Measurements from ENCODE around the gene KCNS1. TPM values are rescaled to one million over a fixed set of nuclear protein-coding genes. Genes with fewer than 3 reads are reported as not detected.

Gene KCNS1
- total RNA-seq, 1 experiment from 2014 or later = 1.2 TPM

DNA sequence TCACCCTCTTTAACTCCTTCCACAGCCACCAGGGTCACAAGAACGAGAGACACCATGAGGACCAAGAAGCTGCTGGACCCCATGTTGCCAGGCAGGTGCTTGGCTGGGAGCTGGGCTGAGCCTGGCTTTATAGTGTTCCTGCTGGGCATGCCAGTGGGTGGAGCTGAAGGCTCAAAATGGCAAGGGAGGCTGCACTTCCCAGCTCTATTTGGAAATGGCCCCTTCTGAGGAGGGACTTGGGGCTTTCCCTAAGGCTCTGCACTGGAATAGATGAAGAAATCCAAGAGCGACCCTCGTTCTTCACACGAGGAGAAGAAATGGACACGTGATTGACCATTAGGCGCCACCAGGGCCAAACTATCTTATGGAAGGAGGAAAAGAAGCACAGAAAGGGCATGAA is 23.4 kb upstream of the KCNS1 start, which contains the start of gene WFDC12:
WFDC12 (minus strand) TSS at position 101 of the 400 bp plus-strand sequence; CDS start at position 83, 18 bp downstream.
- H3K4me3 Mint-ChIP-seq = no peak within 1 kb of the TSS
- CTCF ChIA-PET = interaction anchor here (0.9 to 1.9 kb wide), 3 partner anchors 14 to 105 kb away, joined by 3 to 6 read pairs (median 6); no protein-coding TSS in a partner anchor
- H3K27ac Mint-ChIP-seq = no peak within 1 kb of the TSS
- TF ChIP-seq TEAD4 (CRISPR knock-in tag; IDR thresholded peaks at IDR 0.05) (no peak), ZNF423 (CRISPR knock-in tag; IDR thresholded peaks at IDR 0.05) (no peak)
- no peaks in the 10 kb centered on the region for H3K36me3 Mint-ChIP-seq
- POLR2A ChIA-PET = interaction anchor here (0.6 kb wide), 1 partner anchor 498 kb away, joined by 3 read pairs; no protein-coding TSS in a partner anchor
- H3K27me3 Mint-ChIP-seq (ENCODE audit: low read depth) = peaks cover 37% of the 10 kb centered on the region
- no peak for DNase-seq (ENCODE audit: low spot score)
- no peak for ATAC-seq
- no peaks in the 10 kb centered on the region for H3K4me1 Mint-ChIP-seq
- peaks cover 7% of the 10 kb centered on the region; the same call in 1 of the 2 replicates for H3K9me3 Mint-ChIP-seq

GRCh38 chr20:45121388-45121787 is 20.5 kb upstream of the KCNS1 start:
- peaks cover 27% of the 10 kb centered on the region for H3K27me3 Mint-ChIP-seq (ENCODE audit: low read depth)
- peaks cover 7% of the 10 kb centered on the region; the same call in 1 of the 2 replicates for H3K9me3 Mint-ChIP-seq
- ATAC-seq (no peak), DNase-seq (ENCODE audit: low spot score) (no peak)
- ChIA-PET CTCF (interaction anchor here (0.7 to 2.5 kb wide), 4 partner anchors 10 to 187 kb away, joined by 3 to 13 read pairs (median 4); partner anchors contain the start of gene MATN4), POLR2A (no interaction called here)
- no peak overlapping the region for H3K27ac Mint-ChIP-seq
- TF ChIP-seq CREM (CRISPR knock-in tag; IDR thresholded peaks at IDR 0.05) = no peak
- TF ChIP-seq ETV6 (CRISPR knock-in tag; IDR thresholded peaks at IDR 0.05) = no peak
- no peak for TF ChIP-seq GRHL2 (CRISPR knock-in tag; IDR thresholded peaks at IDR 0.05; ENCODE audit: insufficient replicate concordance, severe bottlenecking)
- no peak for TF ChIP-seq ATF3 (CRISPR knock-in tag; conservative IDR thresholded peaks at IDR 0.05)
- no peak for TF ChIP-seq FOXP1 (CRISPR knock-in tag; IDR thresholded peaks at IDR 0.05; ENCODE audit: borderline replicate concordance)
- TF ChIP-seq ZNF219 (CRISPR knock-in tag; IDR thresholded peaks at IDR 0.05; ENCODE audit: borderline replicate concordance) = no peak
- no peak for TF ChIP-seq ZBTB21 (CRISPR knock-in tag; IDR thresholded peaks at IDR 0.05; ENCODE audit: borderline replicate concordance)
- TF ChIP-seq GABPB1 (CRISPR knock-in tag; IDR thresholded peaks at IDR 0.05) = no peak
- TF ChIP-seq PRRX2 (CRISPR knock-in tag; IDR thresholded peaks at IDR 0.05) = no peak
- H3K4me3 Mint-ChIP-seq = no peak overlapping the region
- H3K36me3 Mint-ChIP-seq = no peaks in the 10 kb centered on the region
- H3K4me1 Mint-ChIP-seq = no peaks in the 10 kb centered on the region

DNA sequence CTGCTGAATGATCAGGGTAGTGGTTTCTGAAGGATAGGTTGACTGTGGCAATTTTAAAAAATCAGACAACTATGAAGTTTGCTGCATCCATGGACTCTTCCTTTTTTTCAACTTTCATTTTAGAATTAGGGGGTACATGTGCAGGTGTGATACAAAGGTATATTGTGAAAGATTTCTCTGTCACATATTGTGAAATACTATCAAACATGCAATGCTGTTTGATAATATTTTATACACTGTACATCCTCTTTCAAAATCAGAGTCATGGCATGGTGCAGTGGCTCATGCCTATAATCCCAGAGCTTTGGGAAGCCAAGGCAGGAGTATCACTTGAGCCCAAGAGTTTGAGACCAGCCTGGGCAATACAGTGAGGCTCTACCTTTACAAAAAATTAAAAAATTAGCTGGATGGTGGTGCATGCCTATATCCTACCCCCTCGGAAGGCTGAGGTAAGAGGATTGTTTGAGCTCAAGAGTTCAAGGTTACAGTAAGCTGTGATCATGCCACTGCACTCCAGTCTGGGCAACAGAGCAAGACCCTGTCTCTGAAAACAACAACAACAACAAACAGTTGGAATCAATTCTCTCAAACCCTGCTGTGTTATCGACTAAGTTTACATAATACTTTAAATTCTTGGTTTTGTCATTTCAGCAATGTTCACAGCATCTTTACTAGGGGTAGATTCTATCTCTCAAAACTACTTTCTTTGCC is 18.8 kb upstream of the KCNS1 start:
- H3K9me3 Mint-ChIP-seq = peaks cover 7% of the 10 kb centered on the region; the same call in 1 of the 2 replicates
- no peak overlapping the region for H3K27ac Mint-ChIP-seq
- ChIA-PET POLR2A (no interaction called here), CTCF (interaction anchor here (2.5 kb wide), 1 partner anchor 8 kb away, joined by 13 read pairs; no protein-coding TSS in a partner anchor)
- no peak overlapping the region for H3K4me3 Mint-ChIP-seq
- DNase-seq (ENCODE audit: low spot score) (no peak), ATAC-seq (no peak)
- peaks cover 5% of the 10 kb centered on the region; the same call in 1 of the 2 replicates for H3K4me1 Mint-ChIP-seq
- H3K27me3 Mint-ChIP-seq (ENCODE audit: low read depth) = peaks cover 28% of the 10 kb centered on the region
- no peaks in the 10 kb centered on the region for H3K36me3 Mint-ChIP-seq
- no peak for TF ChIP-seq CBFB (CRISPR knock-in tag; IDR thresholded peaks at IDR 0.05; ENCODE audit: low read depth)
- TF ChIP-seq ARID4B (CRISPR knock-in tag; IDR thresholded peaks at IDR 0.05; ENCODE audit: borderline replicate concordance) = no peak
- TF ChIP-seq, protein P1, sequence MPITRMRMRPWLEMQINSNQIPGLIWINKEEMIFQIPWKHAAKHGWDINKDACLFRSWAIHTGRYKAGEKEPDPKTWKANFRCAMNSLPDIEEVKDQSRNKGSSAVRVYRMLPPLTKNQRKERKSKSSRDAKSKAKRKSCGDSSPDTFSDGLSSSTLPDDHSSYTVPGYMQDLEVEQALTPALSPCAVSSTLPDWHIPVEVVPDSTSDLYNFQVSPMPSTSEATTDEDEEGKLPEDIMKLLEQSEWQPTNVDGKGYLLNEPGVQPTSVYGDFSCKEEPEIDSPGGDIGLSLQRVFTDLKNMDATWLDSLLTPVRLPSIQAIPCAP (CRISPR knock-in tag; IDR thresholded peaks at IDR 0.05) = no peak
- no peak for TF ChIP-seq GTF2I (CRISPR knock-in tag; conservative IDR thresholded peaks at IDR 0.05)
- no peak for TF ChIP-seq GABPB1 (CRISPR knock-in tag; IDR thresholded peaks at IDR 0.05)
- no peak for TF ChIP-seq KAT7 (CRISPR knock-in tag; IDR thresholded peaks at IDR 0.05; ENCODE audit: borderline replicate concordance)
- no peak for TF ChIP-seq CTCF (IDR thresholded peaks at IDR 0.05)
- TF ChIP-seq STAT6 (CRISPR knock-in tag; conservative IDR thresholded peaks at IDR 0.05; ENCODE audit: low read depth) = no peak
- TF ChIP-seq, protein P2, sequence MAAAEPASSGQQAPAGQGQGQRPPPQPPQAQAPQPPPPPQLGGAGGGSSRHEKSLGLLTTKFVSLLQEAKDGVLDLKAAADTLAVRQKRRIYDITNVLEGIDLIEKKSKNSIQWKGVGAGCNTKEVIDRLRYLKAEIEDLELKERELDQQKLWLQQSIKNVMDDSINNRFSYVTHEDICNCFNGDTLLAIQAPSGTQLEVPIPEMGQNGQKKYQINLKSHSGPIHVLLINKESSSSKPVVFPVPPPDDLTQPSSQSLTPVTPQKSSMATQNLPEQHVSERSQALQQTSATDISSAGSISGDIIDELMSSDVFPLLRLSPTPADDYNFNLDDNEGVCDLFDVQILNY (CRISPR knock-in tag; IDR thresholded peaks at IDR 0.05) = no peak
- no peak for TF ChIP-seq HMGA2 (CRISPR knock-in tag; IDR thresholded peaks at IDR 0.05)

Measured in WTC11 (cell line).